Liver (tissue), 9 donors: ENCODE results near the gene TLE1. TPM values are rescaled to one million over a fixed set of nuclear protein-coding genes. Genes with fewer than 3 reads are reported as not detected.

ENCODE experiments used
- DNase-seq: peaks from one replicate; pipeline ENCODE4 v3.0.0-alpha.2; 2017; ENCODE audit warnings: low spot score
- H3K27ac ChIP-seq, 2 donors: one replicate each; pipeline ENCODE4 v1.7.0; 2013; ENCODE audit warnings: inconsistent platforms in 2 of 2, low read length in 2 of 2, control low read depth in 1 of 2, low read depth in 1 of 2, mild to moderate bottlenecking in 1 of 2
- H3K27me3 ChIP-seq, 4 donors: one replicate each; pipeline versions ENCODE4 v1.6.1 to v1.7.0; 2013; ENCODE audit warnings: low read length in 3 of 4, inconsistent platforms in 1 of 4, mild to moderate bottlenecking in 1 of 4, moderate library complexity in 1 of 4; ENCODE audit not compliant: control insufficient read depth in 4 of 4, insufficient read depth in 4 of 4
- H3K36me3 ChIP-seq, 4 donors: one replicate each; pipeline versions ENCODE4 v1.6.1 to v1.7.0; 2013; ENCODE audit warnings: low read length in 3 of 4, mild to moderate bottlenecking in 3 of 4, low read depth in 1 of 4, moderate library complexity in 1 of 4; ENCODE audit not compliant: control insufficient read depth in 4 of 4, insufficient read depth in 3 of 4
- H3K4me1 ChIP-seq, 4 donors: one replicate each; pipeline versions ENCODE4 v1.6.1 to v1.7.0; 2013; ENCODE audit warnings: low read length in 3 of 4, mild to moderate bottlenecking in 3 of 4, moderate library complexity in 1 of 4; ENCODE audit not compliant: control insufficient read depth in 4 of 4, insufficient read depth in 4 of 4
- H3K4me3 ChIP-seq, 3 donors: one replicate each; pipeline versions ENCODE4 v1.6.1 to v1.7.0; 2013; ENCODE audit warnings: low read length in 3 of 3, control low read depth in 1 of 3, low read depth in 1 of 3, mild to moderate bottlenecking in 1 of 3
- H3K9ac ChIP-seq, 2 donors: one replicate each; pipeline ENCODE4 v1.7.0; 2013; ENCODE audit warnings: low read length in 2 of 2, mild to moderate bottlenecking in 2 of 2, moderate library complexity in 2 of 2, control low read depth in 1 of 2, low read depth in 1 of 2
- H3K9me3 ChIP-seq, 4 donors: one replicate each; pipeline versions ENCODE4 v1.6.1 to v1.7.0; 2013; ENCODE audit warnings: low read length in 3 of 4; ENCODE audit not compliant: control insufficient read depth in 4 of 4
- CTCF ChIP-seq: fragments of 150-350 bp; IDR thresholded peaks from 2 replicates; pipeline ENCODE4 v1.5.1; 2017; ENCODE audit warnings: improper control_type of control experiment, low read depth, low read length; ENCODE audit not compliant: missing input control
- EGR1 ChIP-seq, 2 donors: IDR thresholded peaks; 2 replicates each; pipeline ENCODE4 v1.6.1; 2016 to 2018; ENCODE audit warnings: antibody characterized with exemption in 2 of 2, low read depth in 2 of 2
- FOXA1 ChIP-seq: IDR thresholded peaks from 2 replicates; pipeline ENCODE4 v1.6.1; 2016; ENCODE audit warnings: antibody characterized with exemption
- FOXA2 ChIP-seq: IDR thresholded peaks from 2 replicates; pipeline ENCODE4 v1.6.1; 2016; ENCODE audit warnings: antibody characterized with exemption
- HNF4G ChIP-seq: IDR thresholded peaks from 2 replicates; pipeline ENCODE4 v1.6.1; 2016; ENCODE audit warnings: antibody characterized with exemption
- JUND ChIP-seq, 2 donors: IDR thresholded peaks; 2 replicates each; pipeline ENCODE4 v1.6.1; 2016; ENCODE audit warnings: antibody characterized with exemption in 2 of 2
- MAX ChIP-seq: IDR thresholded peaks from 2 replicates; pipeline ENCODE4 v1.6.1; 2016; ENCODE audit warnings: antibody characterized with exemption
- RAD21 ChIP-seq, 2 donors: IDR thresholded peaks; 2 replicates each; pipeline ENCODE4 v1.6.1; 2016; ENCODE audit warnings: antibody characterized with exemption in 2 of 2, mild to moderate bottlenecking in 2 of 2
- REST ChIP-seq: IDR thresholded peaks from 2 replicates; pipeline ENCODE4 v1.6.1; 2016; ENCODE audit warnings: antibody characterized with exemption, mild to moderate bottlenecking
- RXRA ChIP-seq, 2 donors: IDR thresholded peaks; 2 replicates each; pipeline ENCODE4 v1.6.1; 2017 to 2018; ENCODE audit warnings: antibody characterized with exemption in 2 of 2, mild to moderate bottlenecking in 1 of 2
- SP1 ChIP-seq: IDR thresholded peaks from 2 replicates; pipeline ENCODE4 v1.6.1; 2018; ENCODE audit warnings: antibody characterized with exemption, mild to moderate bottlenecking
- TAF1 ChIP-seq: conservative IDR thresholded peaks from 2 replicates; pipeline ENCODE4 v1.6.1; 2016; ENCODE audit warnings: antibody characterized with exemption, mild to moderate bottlenecking
- WGBS: extraction: QIAGEN DNeasy Blood & Tissue Kit; methylation state at CpG from one replicate; pipeline ENCODE4 v1.1.7; 2013; 5-methylcytosine and 5-hydroxymethylcytosine counted together
- polyA plus RNA-seq, 2 donors: library from polyadenylated mRNA; stranded (reverse) in 1 of 2; unstranded in 1 of 2; fragments of 200-250 nt in 1 of 2; fragments of >200 nt in 1 of 2; fragmentation: Nextera tagmentation in 1 of 2; extraction: Ambion mirVana in 1 of 2; gene quantifications; one replicate each; pipeline versions ENCODE4 v1.2.1 to v1.2.3, GENCODE V29; 2013 to 2015
- total RNA-seq, 2 donors: library from RNA; depleted of rRNA; stranded (reverse); fragments of >200 nt; gene quantifications; one replicate each; pipeline ENCODE4 v1.2.3, GENCODE V29; 2014
- TF ChIP-seq, protein P1 (sequence below): IDR thresholded peaks from 2 replicates; pipeline ENCODE4 v1.6.1; 2016; ENCODE audit warnings: antibody characterized with exemption
- donor health status: healthy.
- donor health status: healthy.
- donor health status: healthy.
- donor health status: healthy.
- donor health status: healthy.

The TLE1 gene
- total and polyA plus RNA-seq, 4 donors = 25.2 to 45.4 (median 25.7) TPM

DNA sequence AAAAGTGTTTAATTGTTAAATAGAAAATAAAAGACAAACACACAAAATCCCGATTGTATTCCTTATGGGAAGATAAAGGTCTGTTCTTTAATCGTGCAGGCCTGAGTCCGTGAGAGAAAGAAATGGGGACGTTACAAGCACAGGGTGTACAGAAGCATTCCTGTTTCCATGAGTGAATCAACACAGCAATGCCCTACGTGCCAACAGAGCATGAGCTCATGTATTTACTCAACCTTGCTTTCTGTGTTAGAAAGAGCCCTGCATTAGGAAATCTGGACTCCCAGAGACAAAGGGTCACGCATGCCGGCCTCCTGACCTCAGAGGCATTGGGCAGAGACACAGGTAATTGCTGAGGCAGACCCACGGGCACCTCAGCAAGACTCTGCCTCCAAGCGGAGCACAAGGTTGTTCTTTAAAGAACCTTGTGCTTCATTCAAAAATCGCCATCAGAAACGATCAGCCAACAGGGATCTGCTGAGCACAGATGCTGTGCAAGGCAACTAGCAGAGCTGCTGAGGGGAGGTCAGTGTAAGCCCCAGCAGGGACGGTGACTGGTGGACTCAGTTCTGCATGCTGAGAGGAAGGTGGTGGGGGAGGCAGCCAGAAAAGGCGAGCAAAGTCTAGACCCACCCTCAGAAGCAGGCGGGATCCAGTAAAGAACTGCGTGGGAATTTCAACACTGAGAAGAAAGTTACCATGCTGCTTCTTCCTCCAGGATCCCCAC, 101.0 kb downstream of the TLE1 start (continued):
- peak; percentile 30 to 63 for TF ChIP-seq EGR1 (IDR thresholded peaks at IDR 0.05; ENCODE audit: low read depth in 2 of 2)
- TF ChIP-seq CTCF = no peak
- peak; percentile 93 for TF ChIP-seq SP1

DNA sequence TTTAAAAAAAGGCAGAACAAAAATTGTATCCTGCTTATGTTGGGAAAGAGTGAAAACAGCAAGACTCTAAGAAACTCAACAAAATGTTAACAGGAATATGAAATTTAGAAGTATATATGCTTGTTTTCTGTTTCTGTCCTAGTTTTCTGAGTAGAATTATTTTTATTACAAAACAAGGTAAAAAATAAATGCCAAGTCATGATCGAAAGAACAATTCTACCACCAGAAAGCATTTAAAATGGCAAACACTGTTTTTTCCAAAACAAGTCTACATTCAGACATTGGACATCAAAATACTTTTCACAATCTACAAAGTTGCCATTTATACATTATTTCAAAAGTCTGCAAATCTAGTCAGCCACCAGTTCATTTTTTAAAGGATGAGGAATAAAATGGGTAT, 102.6 kb downstream of the TLE1 start:
- no peak overlapping the region for H3K9ac ChIP-seq
- peaks cover 3 to 23% (median 18%) of the 10 kb centered on the region in 4 donors for H3K36me3 ChIP-seq
- no peaks in the 10 kb centered on the region for H3K9me3 ChIP-seq
- H3K4me3 ChIP-seq = no peak overlapping the region
- no peaks in the 10 kb centered on the region for H3K27me3 ChIP-seq
- 94% methylated on average over 1 of the region's 1 CpG for WGBS
- TF ChIP-seq SP1 = no peak
- no peak for TF ChIP-seq CTCF
- no peak for TF ChIP-seq RAD21 (IDR thresholded peaks at IDR 0.05)
- TF ChIP-seq HNF4G = no peak
- TF ChIP-seq TAF1 = no peak
- TF ChIP-seq RXRA (IDR thresholded peaks at IDR 0.05) = no peak
- H3K4me1 ChIP-seq = peaks cover 2 to 41% (median 26%) of the 10 kb centered on the region in 4 donors
- no peak overlapping the region for H3K27ac ChIP-seq
- no peak for DNase-seq

DNA sequence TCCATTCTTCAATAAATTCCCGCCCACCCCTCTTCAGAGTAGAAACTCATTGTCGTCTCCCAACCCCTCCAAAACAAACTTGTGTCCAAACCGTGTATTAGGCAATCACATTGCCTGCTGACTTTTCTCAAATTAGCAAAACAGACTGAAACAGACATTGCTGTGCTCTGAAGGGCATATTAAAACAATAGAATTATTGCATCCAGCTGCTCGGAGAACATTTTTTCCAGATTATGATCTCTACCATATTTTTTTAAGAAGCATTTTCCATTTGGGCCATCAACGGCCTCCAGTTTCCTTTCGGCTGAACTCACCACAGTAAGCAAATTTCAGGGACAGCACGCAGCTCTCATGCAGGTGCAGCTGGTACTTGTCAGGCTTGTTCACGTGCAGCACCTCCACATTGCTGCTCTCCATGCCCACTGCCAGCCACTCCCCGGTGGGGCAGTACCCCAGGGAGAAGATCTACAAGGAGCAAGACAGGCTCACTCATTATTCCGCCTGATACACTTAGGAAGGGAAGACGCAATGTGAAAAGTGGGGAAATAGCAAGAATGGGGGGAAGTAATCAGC, 104.1 kb downstream of the TLE1 start:
- DNase-seq = no peak
- no peaks in the 10 kb centered on the region for H3K9me3 ChIP-seq
- H3K9ac ChIP-seq = no peak overlapping the region
- TF ChIP-seq HNF4G (no peak), SP1 (no peak), REST (no peak), JUND (IDR thresholded peaks at IDR 0.05) (no peak), CTCF (no peak), RXRA (IDR thresholded peaks at IDR 0.05) (no peak), RAD21 (IDR thresholded peaks at IDR 0.05) (no peak), MAX (no peak), FOXA2 (no peak), FOXA1 (no peak)
- TF ChIP-seq, protein P1, sequence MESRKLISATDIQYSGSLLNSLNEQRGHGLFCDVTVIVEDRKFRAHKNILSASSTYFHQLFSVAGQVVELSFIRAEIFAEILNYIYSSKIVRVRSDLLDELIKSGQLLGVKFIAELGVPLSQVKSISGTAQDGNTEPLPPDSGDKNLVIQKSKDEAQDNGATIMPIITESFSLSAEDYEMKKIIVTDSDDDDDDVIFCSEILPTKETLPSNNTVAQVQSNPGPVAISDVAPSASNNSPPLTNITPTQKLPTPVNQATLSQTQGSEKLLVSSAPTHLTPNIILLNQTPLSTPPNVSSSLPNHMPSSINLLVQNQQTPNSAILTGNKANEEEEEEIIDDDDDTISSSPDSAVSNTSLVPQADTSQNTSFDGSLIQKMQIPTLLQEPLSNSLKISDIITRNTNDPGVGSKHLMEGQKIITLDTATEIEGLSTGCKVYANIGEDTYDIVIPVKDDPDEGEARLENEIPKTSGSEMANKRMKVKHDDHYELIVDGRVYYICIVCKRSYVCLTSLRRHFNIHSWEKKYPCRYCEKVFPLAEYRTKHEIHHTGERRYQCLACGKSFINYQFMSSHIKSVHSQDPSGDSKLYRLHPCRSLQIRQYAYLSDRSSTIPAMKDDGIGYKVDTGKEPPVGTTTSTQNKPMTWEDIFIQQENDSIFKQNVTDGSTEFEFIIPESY = no peak
- peaks cover 3 to 23% (median 17%) of the 10 kb centered on the region in 4 donors for H3K36me3 ChIP-seq
- no peak overlapping the region for H3K4me3 ChIP-seq
- 86% methylated on average over 11 of the region's 11 CpGs for WGBS
- H3K4me1 ChIP-seq = peaks cover 4 to 34% (median 23%) of the 10 kb centered on the region in 4 donors
- no peaks in the 10 kb centered on the region for H3K27me3 ChIP-seq
- no peak overlapping the region for H3K27ac ChIP-seq
